ENCODE results near the gene CCDC102B. TPM values are rescaled to one million over a fixed set of nuclear protein-coding genes. Genes with fewer than 3 reads are reported as not detected.

The CCDC102B gene
- total and polyA plus RNA-seq, 2 of the 8 experiments (the other 6 are each of a cell fraction or from before 2014, with no cell fraction given) = 0.80 to 1.1 TPM

- no peak overlapping the region for H3K4ac ChIP-seq (replicated peaks; ENCODE audit: insufficient read length, low read depth, low read length)
- H2BK12ac ChIP-seq (ENCODE audit: low read depth, low read length) = no peak overlapping the region
- no peak for DNase-seq (ENCODE audit: low read depth in 1 of 2, low spot score in 2 of 2)
- H4K20me1 ChIP-seq (replicated peaks in 1 of 2; ENCODE audit: control insufficient read depth in 1 of 2, insufficient read depth in 2 of 2, low read length in 2 of 2) = no peaks in the 10 kb centered on the region
- no peak overlapping the region for H4K5ac ChIP-seq (ENCODE audit: insufficient read length, low read depth, low read length)
- H3K4me1 ChIP-seq (replicated peaks in 1 of 4; ENCODE audit: control insufficient read depth in 3 of 4, insufficient read depth in 4 of 4, low read length in 3 of 4) = no peaks in the 10 kb centered on the region
- H2BK120ac ChIP-seq (replicated peaks; ENCODE audit: low read depth, low read length) = no peak overlapping the region
- no peaks in the 10 kb centered on the region for H3K79me1 ChIP-seq (ENCODE audit: low read depth, low read length)
- no peak for FAIRE-seq
- no peak overlapping the region for H3K14ac ChIP-seq (ENCODE audit: insufficient read length)
- H3K4me2 ChIP-seq (ENCODE audit: insufficient read depth in 1 of 2, low read depth in 2 of 2, low read length in 2 of 2) = no peak overlapping the region
- H3K18ac ChIP-seq (ENCODE audit: extremely low read depth, low read length) = no peak overlapping the region
- POLR2A ChIA-PET (ENCODE audit: partially characterized antibody) = no interaction called here
- H3K56ac ChIP-seq (replicated peaks; ENCODE audit: insufficient read length, low read depth, low read length) = no peak overlapping the region
- H2BK20ac ChIP-seq (ENCODE audit: low read length) = no peak overlapping the region
- H3K27ac ChIP-seq (ENCODE audit: low read depth, low read length) = no peak overlapping the region
- H3K23me2 ChIP-seq (ENCODE audit: low read depth, low read length) = no peaks in the 10 kb centered on the region
- H3K79me2 ChIP-seq (ENCODE audit: control insufficient read depth in 1 of 2, insufficient read depth in 2 of 2, low read length in 2 of 2) = no peaks in the 10 kb centered on the region
- H3K9ac ChIP-seq (replicated peaks in 1 of 4; ENCODE audit: extremely low read depth in 1 of 4, low read depth in 3 of 4, low read length in 3 of 4) = no peak overlapping the region
- H3K23ac ChIP-seq (ENCODE audit: insufficient read length) = no peak overlapping the region
- H2AFZ ChIP-seq (ENCODE audit: low read length) = no peak overlapping the region
- no peak overlapping the region for H2AK5ac ChIP-seq (ENCODE audit: low read depth, low read length)
- H3K4me3 ChIP-seq (ENCODE audit: extremely low read depth in 1 of 4, insufficient read depth in 2 of 4, low read depth in 3 of 4, low read length in 4 of 4) = no peak overlapping the region
- no peak overlapping the region for H2BK15ac ChIP-seq (ENCODE audit: low read length)
- H4K91ac ChIP-seq (replicated peaks; ENCODE audit: insufficient read length, low read length) = no peak overlapping the region
- CTCF ChIA-PET (ENCODE audit: partially characterized antibody) = no interaction called here
- H3K9me3 ChIP-seq (ENCODE audit: insufficient read depth in 2 of 2, low read depth in 1 of 2, low read length in 1 of 2) = no peaks in the 10 kb centered on the region
- no peaks in the 10 kb centered on the region for H3K27me3 ChIP-seq (replicated peaks in 1 of 4; ENCODE audit: control insufficient read depth in 3 of 4, extremely low read depth in 1 of 4, insufficient read depth in 3 of 4, low read length in 3 of 4)
- 76% methylated on average over 5 of the region's 5 CpGs; no CpG with 5 or more reads in 1 of the 2 experiments for WGBS, 2 experiments (ENCODE audit: extremely low coverage in 1 of 2, insufficient coverage in 1 of 2, insufficient read length in 1 of 2, insufficient replicate concordance in 2 of 2, low coverage in 1 of 2, low lambda C conversion rate in 2 of 2, missing lambda C conversion rate in 1 of 2)
- no peaks in the 10 kb centered on the region for H3K36me3 ChIP-seq (ENCODE audit: control insufficient read depth in 2 of 4, insufficient read depth in 4 of 4, low read length in 3 of 4)
- no peak overlapping the region for H4K8ac ChIP-seq (ENCODE audit: extremely low read depth, insufficient read depth, low read length)
- H2BK5ac ChIP-seq (ENCODE audit: low read depth, low read length) = no peak overlapping the region
- no peak for TF ChIP-seq BCL11A (IDR thresholded peaks at IDR 0.05; ENCODE audit: low read depth in 2 of 2, low read length in 2 of 2)
- no peak for TF ChIP-seq RXRA (IDR thresholded peaks at IDR 0.05; ENCODE audit: insufficient read depth, low read depth, low read length)
- no peak for TF ChIP-seq JUN (IDR thresholded peaks at IDR 0.05; ENCODE audit: low read depth, low read length)
- no peak for TF ChIP-seq CBX8 (IDR thresholded peaks at IDR 0.05; ENCODE audit: borderline replicate concordance, low read depth, low read length)
- TF ChIP-seq, protein P1, sequence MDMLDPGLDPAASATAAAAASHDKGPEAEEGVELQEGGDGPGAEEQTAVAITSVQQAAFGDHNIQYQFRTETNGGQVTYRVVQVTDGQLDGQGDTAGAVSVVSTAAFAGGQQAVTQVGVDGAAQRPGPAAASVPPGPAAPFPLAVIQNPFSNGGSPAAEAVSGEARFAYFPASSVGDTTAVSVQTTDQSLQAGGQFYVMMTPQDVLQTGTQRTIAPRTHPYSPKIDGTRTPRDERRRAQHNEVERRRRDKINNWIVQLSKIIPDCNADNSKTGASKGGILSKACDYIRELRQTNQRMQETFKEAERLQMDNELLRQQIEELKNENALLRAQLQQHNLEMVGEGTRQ (IDR thresholded peaks at IDR 0.05; ENCODE audit: low read length) = no peak
- TF ChIP-seq POLR2AphosphoS5 (IDR thresholded peaks at IDR 0.05; ENCODE audit: low read depth, low read length) = no peak
- no peak for TF ChIP-seq TAF7 (optimal IDR thresholded peaks at IDR 0.05; ENCODE audit: borderline replicate concordance, low read depth, low read length)
- TF ChIP-seq KDM1A (IDR thresholded peaks at IDR 0.05; ENCODE audit: borderline replicate concordance, low read length) = no peak
- no peak for TF ChIP-seq CTBP2 (IDR thresholded peaks at IDR 0.05; ENCODE audit: borderline replicate concordance, insufficient read depth, insufficient read length, low read length)
- no peak for TF ChIP-seq RAD21 (IDR thresholded peaks at IDR 0.05 in 1 of 2, conservative IDR thresholded peaks at IDR 0.05 in 1 of 2; ENCODE audit: low read depth in 2 of 2, low read length in 2 of 2)
- TF ChIP-seq RBBP5 (IDR thresholded peaks at IDR 0.05; ENCODE audit: borderline replicate concordance, low read depth, low read length) = no peak
Measured at GRCh38 chr18:68833756-68834155, 35.9 kb downstream of the CCDC102B start.
